ENCODE results near the gene SARDH.

The SARDH gene

GRCh38 chr9:133653638-133654037 is 84.5 kb downstream of the SARDH start:
- DNase-seq (ENCODE audit: extremely low read depth in 1 of 2, low read depth in 1 of 2) = no peak

- DNase-seq (ENCODE audit: extremely low read depth in 1 of 2, low read depth in 1 of 2) = no peak
Measured at GRCh38 chr9:133650026-133650425, 88.1 kb downstream of the SARDH start.

GRCh38 chr9:133649194-133649593 is 89.0 kb downstream of the SARDH start:
- DNase-seq (ENCODE audit: extremely low read depth in 1 of 2, low read depth in 1 of 2) = no peak

GRCh38 chr9:133647765-133648469 is 90.2 kb downstream of the SARDH start:
- DNase-seq (ENCODE audit: extremely low read depth in 1 of 2, low read depth in 1 of 2) = no peak

- no peak for DNase-seq (ENCODE audit: extremely low read depth in 1 of 2, low read depth in 1 of 2)
Measured at GRCh38 chr9:133647148-133647547, 91.0 kb downstream of the SARDH start.

- DNase-seq (ENCODE audit: extremely low read depth in 1 of 2, low read depth in 1 of 2) = no peak
Measured at GRCh38 chr9:133645021-133645765, 93.0 kb downstream of the SARDH start.

GRCh38 chr9:133643978-133644760 is 94.0 kb downstream of the SARDH start:
- DNase-seq (ENCODE audit: extremely low read depth in 1 of 2, low read depth in 1 of 2) = no peak

GRCh38 chr9:133643362-133643755 is 94.8 kb downstream of the SARDH start:
- DNase-seq (ENCODE audit: extremely low read depth in 1 of 2, low read depth in 1 of 2) = no peak

- DNase-seq (ENCODE audit: extremely low read depth in 1 of 2, low read depth in 1 of 2) = no peak
Measured at GRCh38 chr9:133642708-133643361, 95.3 kb downstream of the SARDH start.

GRCh38 chr9:133641861-133642595 is 96.1 kb downstream of the SARDH start:
- DNase-seq (ENCODE audit: extremely low read depth in 1 of 2, low read depth in 1 of 2) = no peak

GRCh38 chr9:133641396-133641655 is 96.8 kb downstream of the SARDH start:
- DNase-seq (ENCODE audit: extremely low read depth in 1 of 2, low read depth in 1 of 2) = no peak

GRCh38 chr9:133640580-133641395 is 97.4 kb downstream of the SARDH start:
- DNase-seq (ENCODE audit: extremely low read depth in 1 of 2, low read depth in 1 of 2) = no peak

- DNase-seq (ENCODE audit: extremely low read depth in 1 of 2, low read depth in 1 of 2) = no peak
Measured at GRCh38 chr9:133640160-133640559, 98.0 kb downstream of the SARDH start.

- no peak for DNase-seq (ENCODE audit: extremely low read depth in 1 of 2, low read depth in 1 of 2)
Measured at GRCh38 chr9:133639613-133640012, 98.5 kb downstream of the SARDH start.

- DNase-seq (ENCODE audit: extremely low read depth in 1 of 2, low read depth in 1 of 2) = no peak
Measured at GRCh38 chr9:133638711-133639110, 99.4 kb downstream of the SARDH start.

GRCh38 chr9:133638076-133638475 is 100.1 kb downstream of the SARDH start:
- no peak for DNase-seq (ENCODE audit: extremely low read depth in 1 of 2, low read depth in 1 of 2)

- DNase-seq (ENCODE audit: extremely low read depth in 1 of 2, low read depth in 1 of 2) = no peak
Measured at GRCh38 chr9:133637451-133638055, 100.6 kb downstream of the SARDH start.

- no peak for DNase-seq (ENCODE audit: extremely low read depth in 1 of 2, low read depth in 1 of 2)
Measured at GRCh38 chr9:133636902-133637301, 101.2 kb downstream of the SARDH start.

Measured in activated CD8-positive, alpha-beta memory T cell treated with anti-CD3 and anti-CD28 coated beads for 1 hour (primary cell).